Osteoblast (primary cell): ENCODE results near the gene NOS3. TPM values are rescaled to one million over a fixed set of nuclear protein-coding genes. Genes with fewer than 3 reads are reported as not detected.

Experiments
- DNase-seq: peaks from one replicate; pipeline ENCODE4 v3.0.0; 2011; ENCODE audit warnings: low spot score, mixed read lengths; ENCODE audit not compliant: insufficient read length; ENCODE audit errors: missing footprints
- H2AFZ ChIP-seq: 2 replicates; pipeline ENCODE4 v1.6.0; 2011; ENCODE audit warnings: mild to moderate bottlenecking, low read length
- H3K27ac ChIP-seq: 2 replicates; pipeline ENCODE4 v1.5.1; 2011; ENCODE audit warnings: mild to moderate bottlenecking, low read depth, low read length, moderate library complexity
- H3K27me3 ChIP-seq: 2 replicates; pipeline ENCODE4 v1.6.0; 2012; ENCODE audit warnings: mild to moderate bottlenecking, control low read depth, inconsistent platforms, low read length, moderate library complexity; ENCODE audit not compliant: insufficient read depth
- H3K36me3 ChIP-seq: 2 replicates; pipeline ENCODE4 v1.5.1; 2011; ENCODE audit warnings: mild to moderate bottlenecking, low read length, control low read depth, moderate library complexity; ENCODE audit not compliant: insufficient read depth
- H3K4me1 ChIP-seq: 2 replicates; pipeline ENCODE4 v1.5.1; 2011; ENCODE audit warnings: mild to moderate bottlenecking, low read length, control low read depth, moderate library complexity; ENCODE audit not compliant: insufficient read depth
- H3K4me2 ChIP-seq: 2 replicates; pipeline ENCODE4 v1.6.0; 2011; ENCODE audit warnings: mild to moderate bottlenecking, low read length; ENCODE audit not compliant: insufficient read depth
- H3K4me3 ChIP-seq: fragments of 200-600 bp; sonication (generic); 3 replicates; pipeline ENCODE4 v1.5.1; 2012; ENCODE audit warnings: mild to moderate bottlenecking, low read length, inconsistent platforms; ENCODE audit not compliant: insufficient read depth
- H3K79me2 ChIP-seq: 2 replicates; pipeline ENCODE4 v1.6.0; 2012; ENCODE audit warnings: mild to moderate bottlenecking, low read length, control low read depth, inconsistent platforms; ENCODE audit not compliant: insufficient read depth
- H3K9me3 ChIP-seq: 2 replicates; pipeline ENCODE4 v1.5.1; 2011; ENCODE audit warnings: low read depth, low read length, control low read depth
- H4K20me1 ChIP-seq: 2 replicates; pipeline ENCODE4 v1.6.0; 2012; ENCODE audit warnings: mild to moderate bottlenecking, low read length, control low read depth; ENCODE audit not compliant: insufficient read depth
- total RNA-seq: library from RNA; depleted of rRNA; stranded (reverse); fragments of >200 nt; gene quantifications from 2 replicates; pipeline ENCODE4 v1.2.3, GENCODE V29; 2012
- TF ChIP-seq, protein P1 (sequence below): IDR thresholded peaks from 2 replicates; pipeline ENCODE4 v1.5.1; 2011; ENCODE audit warnings: mild to moderate bottlenecking, low read depth, low read length, moderate library complexity; ENCODE audit errors: extremely low read depth

The NOS3 gene
- total RNA-seq, 1 donor: not detected

DNA sequence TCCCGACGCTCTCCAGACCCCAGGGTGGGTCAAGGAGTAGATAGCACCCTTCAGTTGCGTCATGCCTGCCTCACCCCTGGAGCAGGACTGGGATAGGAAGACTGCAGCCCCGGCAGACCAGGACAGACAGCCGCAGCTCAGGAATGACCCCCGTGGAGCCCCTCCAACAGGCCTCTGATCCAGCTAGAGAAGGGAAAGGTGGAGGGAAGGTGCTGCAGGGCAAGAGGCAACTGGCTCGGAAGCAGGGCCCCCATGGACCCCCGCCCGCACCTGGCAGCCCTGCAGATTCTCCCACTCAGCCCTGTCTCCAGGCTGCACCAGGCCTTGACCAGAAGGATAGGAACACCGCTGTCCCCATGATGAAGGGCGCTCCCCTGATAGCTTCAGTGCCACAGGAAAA lies 20.4 kb upstream of the NOS3 start:
- peaks cover 24% of the 10 kb centered on the region for H3K27me3 ChIP-seq

DNA sequence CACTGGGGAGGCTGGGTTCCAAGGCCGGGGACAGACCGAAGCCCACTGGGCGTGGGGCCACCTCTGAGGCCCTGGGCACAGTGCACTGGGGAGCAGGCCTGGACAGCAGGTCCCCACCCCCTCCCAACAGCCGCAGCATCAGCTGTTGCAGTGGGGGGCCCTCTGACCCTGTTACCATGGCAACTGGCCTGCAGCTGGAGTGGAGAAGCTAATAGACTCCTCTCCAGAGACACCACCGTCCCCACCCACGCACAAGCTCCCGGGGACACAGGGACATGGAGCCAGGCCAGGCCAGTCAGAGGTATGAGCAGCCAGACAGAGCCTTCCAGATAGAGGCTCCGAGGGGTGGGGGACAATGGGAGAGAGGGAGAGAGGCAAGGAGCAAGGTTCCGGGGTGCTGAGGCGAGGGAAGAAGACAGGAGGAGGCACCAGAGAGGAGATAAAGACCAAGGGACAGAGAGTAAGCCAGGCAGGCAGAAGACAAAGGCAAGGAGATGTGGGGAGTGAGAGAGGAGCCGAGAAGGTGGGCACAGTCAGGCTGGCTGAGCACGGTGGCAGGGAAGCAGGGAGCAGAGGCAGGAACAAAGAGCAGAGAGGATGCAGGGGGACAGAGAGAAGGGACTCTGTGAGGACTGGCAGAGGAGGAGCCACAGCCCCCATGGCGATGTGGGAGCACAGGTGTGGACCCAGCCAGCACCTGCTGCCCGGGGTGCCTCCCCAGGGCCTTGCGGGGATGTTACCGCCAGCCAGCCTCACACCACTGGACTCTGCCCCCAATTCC lies 19.4 kb upstream of the NOS3 start:
- Histone ChIP-seq H2AFZ (no peak overlapping the region), H4K20me1 (no peaks in the 10 kb centered on the region), H3K36me3 (no peaks in the 10 kb centered on the region), H3K4me1 (no peaks in the 10 kb centered on the region), H3K79me2 (no peaks in the 10 kb centered on the region), H3K27me3 (peaks cover 34% of the 10 kb centered on the region), H3K9me3 (no peaks in the 10 kb centered on the region), H3K4me2 (no peak overlapping the region), H3K27ac (no peak overlapping the region), H3K4me3 (no peak overlapping the region)
- TF ChIP-seq, protein P1, sequence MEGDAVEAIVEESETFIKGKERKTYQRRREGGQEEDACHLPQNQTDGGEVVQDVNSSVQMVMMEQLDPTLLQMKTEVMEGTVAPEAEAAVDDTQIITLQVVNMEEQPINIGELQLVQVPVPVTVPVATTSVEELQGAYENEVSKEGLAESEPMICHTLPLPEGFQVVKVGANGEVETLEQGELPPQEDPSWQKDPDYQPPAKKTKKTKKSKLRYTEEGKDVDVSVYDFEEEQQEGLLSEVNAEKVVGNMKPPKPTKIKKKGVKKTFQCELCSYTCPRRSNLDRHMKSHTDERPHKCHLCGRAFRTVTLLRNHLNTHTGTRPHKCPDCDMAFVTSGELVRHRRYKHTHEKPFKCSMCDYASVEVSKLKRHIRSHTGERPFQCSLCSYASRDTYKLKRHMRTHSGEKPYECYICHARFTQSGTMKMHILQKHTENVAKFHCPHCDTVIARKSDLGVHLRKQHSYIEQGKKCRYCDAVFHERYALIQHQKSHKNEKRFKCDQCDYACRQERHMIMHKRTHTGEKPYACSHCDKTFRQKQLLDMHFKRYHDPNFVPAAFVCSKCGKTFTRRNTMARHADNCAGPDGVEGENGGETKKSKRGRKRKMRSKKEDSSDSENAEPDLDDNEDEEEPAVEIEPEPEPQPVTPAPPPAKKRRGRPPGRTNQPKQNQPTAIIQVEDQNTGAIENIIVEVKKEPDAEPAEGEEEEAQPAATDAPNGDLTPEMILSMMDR: no peak
- DNase-seq: no peak

More for the DNA sequence above, 20.4 kb upstream of the NOS3 start:
- Histone ChIP-seq H3K79me2 (no peaks in the 10 kb centered on the region), H3K9me3 (no peaks in the 10 kb centered on the region), H3K4me3 (no peak overlapping the region), H4K20me1 (no peaks in the 10 kb centered on the region), H3K4me1 (no peaks in the 10 kb centered on the region), H3K4me2 (no peak overlapping the region), H3K27ac (no peak overlapping the region), H3K36me3 (no peaks in the 10 kb centered on the region), H2AFZ (no peak overlapping the region)
- TF ChIP-seq, protein P1: no peak
- no peak for DNase-seq

DNA sequence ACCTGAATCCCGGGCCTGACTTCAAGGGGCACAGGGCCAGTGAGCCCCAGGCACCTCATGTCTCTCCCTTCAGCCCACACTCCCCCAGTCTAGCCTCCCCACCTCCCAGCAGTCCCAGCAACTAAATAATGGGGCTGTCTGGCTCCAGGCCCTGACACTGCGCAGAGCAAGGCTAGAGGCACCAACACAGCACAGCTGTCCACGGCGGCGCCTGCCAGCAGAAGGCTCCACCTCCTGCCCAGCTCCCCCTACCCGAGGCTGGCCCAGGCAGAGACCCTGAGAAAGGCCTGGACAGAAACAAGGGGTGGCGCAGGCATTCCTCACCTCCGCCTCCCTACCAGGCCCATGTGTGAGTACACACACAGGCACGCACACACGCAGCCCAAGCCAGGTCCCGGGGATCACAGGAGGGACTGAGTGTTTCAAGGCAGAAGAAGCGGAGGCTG lies 18.8 kb upstream of the NOS3 start:
- no peak for DNase-seq
- no peak overlapping the region for H3K27ac ChIP-seq
- no peak overlapping the region for H3K4me2 ChIP-seq
- TF ChIP-seq, protein P1: no peak
- no peaks in the 10 kb centered on the region for H3K9me3 ChIP-seq
- H3K4me1 ChIP-seq: no peaks in the 10 kb centered on the region
- peaks cover 39% of the 10 kb centered on the region for H3K27me3 ChIP-seq
- H4K20me1 ChIP-seq: no peaks in the 10 kb centered on the region
- no peaks in the 10 kb centered on the region for H3K36me3 ChIP-seq
- no peaks in the 10 kb centered on the region for H3K79me2 ChIP-seq
- H3K4me3 ChIP-seq: no peak overlapping the region
- no peak overlapping the region for H2AFZ ChIP-seq

DNA sequence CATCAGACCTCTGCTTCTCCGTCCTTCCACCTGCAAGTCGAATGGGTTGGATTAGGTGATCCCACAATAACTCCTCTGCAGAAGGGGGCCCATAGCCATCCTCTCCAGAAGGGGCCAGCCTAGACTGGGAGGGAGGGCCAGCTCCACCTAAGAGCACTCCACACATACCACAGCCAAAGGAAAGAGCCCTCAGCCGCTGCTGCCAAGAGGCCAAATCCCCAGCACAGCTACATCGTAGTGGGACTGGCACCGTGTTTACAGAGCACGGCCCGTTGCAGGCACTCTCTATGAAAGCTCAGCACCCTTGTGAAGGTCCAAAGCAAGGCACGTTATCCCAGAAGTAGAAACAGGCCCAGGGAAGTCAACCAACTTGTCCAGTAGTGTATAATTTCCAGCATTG lies 18.1 kb upstream of the NOS3 start:
- H2AFZ ChIP-seq: no peak overlapping the region
- H3K4me3 ChIP-seq: no peak overlapping the region
- no peaks in the 10 kb centered on the region for H3K36me3 ChIP-seq
- no peak overlapping the region for H3K4me2 ChIP-seq
- no peaks in the 10 kb centered on the region for H3K79me2 ChIP-seq
- no peak overlapping the region for H3K27ac ChIP-seq
- H3K4me1 ChIP-seq: no peaks in the 10 kb centered on the region
- TF ChIP-seq, protein P1: no peak
- H3K27me3 ChIP-seq: peaks cover 37% of the 10 kb centered on the region
- H4K20me1 ChIP-seq: no peaks in the 10 kb centered on the region
- no peak for DNase-seq
- no peaks in the 10 kb centered on the region for H3K9me3 ChIP-seq
